ENCODE results near the gene VWA8.
"Not testable (repeated sequence)": the region's sequence is repeated elsewhere in the genome, so short reads cannot be mapped to it uniquely, and the experiment has no call there.

The VWA8 gene

DNA sequence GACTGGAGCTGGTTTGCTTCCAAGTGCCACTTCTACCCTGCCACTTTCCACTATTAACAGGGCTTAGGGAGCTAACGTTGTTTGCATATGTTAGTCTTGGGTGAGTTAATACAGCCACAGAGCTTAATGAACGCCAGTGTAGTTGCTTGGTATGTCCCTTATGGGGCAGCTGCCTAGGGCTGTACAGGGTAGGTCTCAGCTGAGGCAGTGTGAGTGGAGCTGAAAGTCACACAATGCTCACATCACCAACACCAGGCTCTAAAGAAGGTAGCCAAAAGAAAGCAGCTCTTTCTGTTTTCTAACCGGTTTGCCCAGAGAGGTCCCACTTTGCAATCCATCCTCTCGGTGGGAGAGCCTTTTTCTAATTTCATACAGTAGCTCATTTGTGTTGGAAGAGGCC is 317.4 kb downstream of the VWA8 start:
- no peak for DNase-seq (ENCODE audit: low read depth)
- TF ChIP-seq, protein P1, sequence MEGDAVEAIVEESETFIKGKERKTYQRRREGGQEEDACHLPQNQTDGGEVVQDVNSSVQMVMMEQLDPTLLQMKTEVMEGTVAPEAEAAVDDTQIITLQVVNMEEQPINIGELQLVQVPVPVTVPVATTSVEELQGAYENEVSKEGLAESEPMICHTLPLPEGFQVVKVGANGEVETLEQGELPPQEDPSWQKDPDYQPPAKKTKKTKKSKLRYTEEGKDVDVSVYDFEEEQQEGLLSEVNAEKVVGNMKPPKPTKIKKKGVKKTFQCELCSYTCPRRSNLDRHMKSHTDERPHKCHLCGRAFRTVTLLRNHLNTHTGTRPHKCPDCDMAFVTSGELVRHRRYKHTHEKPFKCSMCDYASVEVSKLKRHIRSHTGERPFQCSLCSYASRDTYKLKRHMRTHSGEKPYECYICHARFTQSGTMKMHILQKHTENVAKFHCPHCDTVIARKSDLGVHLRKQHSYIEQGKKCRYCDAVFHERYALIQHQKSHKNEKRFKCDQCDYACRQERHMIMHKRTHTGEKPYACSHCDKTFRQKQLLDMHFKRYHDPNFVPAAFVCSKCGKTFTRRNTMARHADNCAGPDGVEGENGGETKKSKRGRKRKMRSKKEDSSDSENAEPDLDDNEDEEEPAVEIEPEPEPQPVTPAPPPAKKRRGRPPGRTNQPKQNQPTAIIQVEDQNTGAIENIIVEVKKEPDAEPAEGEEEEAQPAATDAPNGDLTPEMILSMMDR (IDR thresholded peaks at IDR 0.05; ENCODE audit: control insufficient read depth, extremely low read depth, insufficient read depth), result no peak
- H3K4me3 ChIP-seq (ENCODE audit: low read depth, low read length), result no peak overlapping the region

GRCh38 chr13:41641961-41642360 is 318.9 kb downstream of the VWA8 start:
- no peak overlapping the region for H3K4me3 ChIP-seq (ENCODE audit: low read depth, low read length)
- DNase-seq (ENCODE audit: low read depth), result no peak
- TF ChIP-seq, protein P1 (IDR thresholded peaks at IDR 0.05; ENCODE audit: control insufficient read depth, extremely low read depth, insufficient read depth), result no peak

GRCh38 chr13:41641429-41641828 is 319.5 kb downstream of the VWA8 start:
- no peak overlapping the region for H3K4me3 ChIP-seq (ENCODE audit: low read depth, low read length)
- TF ChIP-seq, protein P1 (IDR thresholded peaks at IDR 0.05; ENCODE audit: control insufficient read depth, extremely low read depth, insufficient read depth), result no peak
- DNase-seq (ENCODE audit: low read depth), result no peak

GRCh38 chr13:41639955-41640780 is 320.7 kb downstream of the VWA8 start:
- DNase-seq (ENCODE audit: low read depth), result no peak
- TF ChIP-seq, protein P1 (IDR thresholded peaks at IDR 0.05; ENCODE audit: control insufficient read depth, extremely low read depth, insufficient read depth), result no peak
- H3K4me3 ChIP-seq (ENCODE audit: low read depth, low read length), result no peak overlapping the region

- TF ChIP-seq, protein P1 (IDR thresholded peaks at IDR 0.05; ENCODE audit: control insufficient read depth, extremely low read depth, insufficient read depth), result no peak
- no peak for DNase-seq (ENCODE audit: low read depth)
- H3K4me3 ChIP-seq (ENCODE audit: low read depth, low read length), result no peak overlapping the region
These were observed 321.5 kb downstream of the VWA8 start for GRCh38 chr13:41639237-41639904.

DNA sequence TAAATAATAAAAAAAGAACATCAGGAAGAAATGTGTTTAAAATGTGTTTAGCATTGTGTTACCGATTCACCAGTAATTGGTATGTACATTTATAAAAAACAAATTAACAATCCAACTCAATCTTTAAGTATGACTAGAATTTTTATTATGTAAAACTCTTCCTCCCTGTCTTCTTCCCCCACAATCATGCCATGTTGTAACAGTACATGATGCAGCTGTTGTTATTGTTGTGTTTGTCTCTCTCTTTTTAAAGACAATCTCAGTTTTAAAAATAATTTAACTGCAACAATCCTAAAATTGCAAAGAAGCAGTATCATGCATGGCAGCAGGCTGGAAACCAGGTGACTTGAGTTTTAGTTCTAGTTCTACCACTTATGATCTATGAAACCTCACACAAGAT is 323.3 kb downstream of the VWA8 start:
- H3K4me3 ChIP-seq (ENCODE audit: low read depth, low read length), result no peak overlapping the region
- TF ChIP-seq, protein P1 (IDR thresholded peaks at IDR 0.05; ENCODE audit: control insufficient read depth, extremely low read depth, insufficient read depth), result no peak
- DNase-seq (ENCODE audit: low read depth), result no peak

- H3K4me3 ChIP-seq (ENCODE audit: low read depth, low read length); DNase-seq (ENCODE audit: low read depth): not testable (repeated sequence)
These were observed 323.9 kb downstream of the VWA8 start for GRCh38 chr13:41637032-41637431.

GRCh38 chr13:41636590-41636989 is 324.3 kb downstream of the VWA8 start:
- not testable (repeated sequence) for H3K4me3 ChIP-seq (ENCODE audit: low read depth, low read length); DNase-seq (ENCODE audit: low read depth)

Data from LNCaP clone FGC (cell line).